HUES48 (cell line): Measurements from ENCODE around the gene CTTNBP2.

Experiments
- H3K27ac ChIP-seq: one replicate; pipeline ENCODE4 v1.7.0; 2013; ENCODE audit warnings: low read depth, low read length, inconsistent platforms
- H3K27me3 ChIP-seq: 2 replicates; pipeline ENCODE4 v1.6.1; 2013; ENCODE audit warnings: mild to moderate bottlenecking, low read length; ENCODE audit not compliant: control insufficient read depth, insufficient read depth
- H3K36me3 ChIP-seq: 2 replicates; pipeline ENCODE4 v1.6.1; 2013; ENCODE audit warnings: low read length; ENCODE audit not compliant: control insufficient read depth, insufficient read depth
- H3K4me1 ChIP-seq: 2 replicates; pipeline ENCODE4 v1.6.1; 2013; ENCODE audit warnings: mild to moderate bottlenecking, low read length; ENCODE audit not compliant: control insufficient read depth, insufficient read depth
- H3K4me3 ChIP-seq: 2 replicates; pipeline ENCODE4 v1.5.1; 2013; ENCODE audit warnings: mild to moderate bottlenecking, low read depth, low read length
- H3K9ac ChIP-seq: 2 replicates; pipeline ENCODE4 v1.6.1; 2013; ENCODE audit warnings: mild to moderate bottlenecking, low read depth, low read length, moderate library complexity
- H3K9me3 ChIP-seq: 2 replicates; pipeline ENCODE4 v1.6.1; 2013; ENCODE audit warnings: low read length; ENCODE audit not compliant: control insufficient read depth, insufficient read depth

The CTTNBP2 gene

GRCh38 chr7:117873310-117874190, at the start of gene CTTNBP2:
CTTNBP2 (minus strand) TSS chr7:117873441; CDS start chr7:117873415, 26 bp downstream.
- H3K27ac ChIP-seq: peak within 1 kb of the TSS; percentile 72
- peak within 1 kb of the TSS; percentile 62 for H3K9ac ChIP-seq
- peaks cover 9% of the 10 kb centered on the region for H3K27me3 ChIP-seq
- peaks cover 68% of the 10 kb centered on the region for H3K4me1 ChIP-seq
- H3K4me3 ChIP-seq: peak within 1 kb of the TSS; percentile 95
- no peaks in the 10 kb centered on the region for H3K9me3 ChIP-seq
- no peaks in the 10 kb centered on the region for H3K36me3 ChIP-seq

GRCh38 chr7:117916309-117916708, 43.1 kb upstream of the CTTNBP2 start:
- Histone ChIP-seq H3K4me1 (no peaks in the 10 kb centered on the region), H3K9me3 (no peaks in the 10 kb centered on the region), H3K9ac (no peak overlapping the region), H3K36me3 (no peaks in the 10 kb centered on the region), H3K27ac (no peak overlapping the region), H3K4me3 (no peak overlapping the region), H3K27me3 (no peaks in the 10 kb centered on the region)

- Histone ChIP-seq H3K27me3 (no peaks in the 10 kb centered on the region), H3K4me3 (no peak overlapping the region), H3K36me3 (no peaks in the 10 kb centered on the region), H3K4me1 (no peaks in the 10 kb centered on the region), H3K9me3 (no peaks in the 10 kb centered on the region), H3K27ac (no peak overlapping the region), H3K9ac (no peak overlapping the region)
Observed at GRCh38 chr7:117912421-117912820, 39.2 kb upstream of the CTTNBP2 start.

- Histone ChIP-seq H3K4me1 (peaks cover 4% of the 10 kb centered on the region; the same call in 1 of the 2 replicates), H3K9ac (no peak overlapping the region), H3K9me3 (no peaks in the 10 kb centered on the region), H3K4me3 (no peak overlapping the region), H3K27ac (no peak overlapping the region), H3K27me3 (no peaks in the 10 kb centered on the region), H3K36me3 (no peaks in the 10 kb centered on the region)
Observed at GRCh38 chr7:117908031-117908795, 35.0 kb upstream of the CTTNBP2 start.

- Histone ChIP-seq H3K4me1 (peaks cover 4% of the 10 kb centered on the region; the same call in 1 of the 2 replicates), H3K36me3 (no peaks in the 10 kb centered on the region), H3K27me3 (no peaks in the 10 kb centered on the region), H3K27ac (no peak overlapping the region), H3K4me3 (no peak overlapping the region), H3K9me3 (no peaks in the 10 kb centered on the region), H3K9ac (no peak overlapping the region)
Observed at GRCh38 chr7:117907049-117907640, 33.9 kb upstream of the CTTNBP2 start.

- no peaks in the 10 kb centered on the region for H3K9me3 ChIP-seq
- H3K27me3 ChIP-seq: no peaks in the 10 kb centered on the region
- H3K4me3 ChIP-seq: no peak overlapping the region
- H3K27ac ChIP-seq: no peak overlapping the region
- peaks cover 4% of the 10 kb centered on the region; the same call in 1 of the 2 replicates for H3K4me1 ChIP-seq
- no peaks in the 10 kb centered on the region for H3K36me3 ChIP-seq
- no peak overlapping the region for H3K9ac ChIP-seq
Observed at GRCh38 chr7:117902314-117902889, 29.2 kb upstream of the CTTNBP2 start.

GRCh38 chr7:117901089-117901797, 28.0 kb upstream of the CTTNBP2 start:
- Histone ChIP-seq H3K36me3 (no peaks in the 10 kb centered on the region), H3K4me1 (no peaks in the 10 kb centered on the region), H3K9ac (no peak overlapping the region), H3K27ac (no peak overlapping the region), H3K9me3 (no peaks in the 10 kb centered on the region), H3K27me3 (no peaks in the 10 kb centered on the region), H3K4me3 (no peak overlapping the region)

- Histone ChIP-seq H3K27ac (no peak overlapping the region), H3K4me3 (no peak overlapping the region), H3K4me1 (no peaks in the 10 kb centered on the region), H3K27me3 (no peaks in the 10 kb centered on the region), H3K9ac (no peak overlapping the region), H3K36me3 (no peaks in the 10 kb centered on the region), H3K9me3 (no peaks in the 10 kb centered on the region)
Observed at GRCh38 chr7:117896339-117896738, 23.1 kb upstream of the CTTNBP2 start.

GRCh38 chr7:117895276-117895675, 22.0 kb upstream of the CTTNBP2 start:
- no peaks in the 10 kb centered on the region for H3K4me1 ChIP-seq
- no peak overlapping the region for H3K27ac ChIP-seq
- no peaks in the 10 kb centered on the region for H3K9me3 ChIP-seq
- H3K36me3 ChIP-seq: no peaks in the 10 kb centered on the region
- H3K27me3 ChIP-seq: no peaks in the 10 kb centered on the region
- no peak overlapping the region for H3K4me3 ChIP-seq
- no peak overlapping the region for H3K9ac ChIP-seq

- Histone ChIP-seq H3K27ac (no peak overlapping the region), H3K27me3 (no peaks in the 10 kb centered on the region), H3K9me3 (no peaks in the 10 kb centered on the region), H3K4me3 (no peak overlapping the region), H3K36me3 (no peaks in the 10 kb centered on the region), H3K4me1 (peaks cover 8% of the 10 kb centered on the region), H3K9ac (no peak overlapping the region)
Observed at GRCh38 chr7:117894037-117894436, 20.8 kb upstream of the CTTNBP2 start.
